ENCODE measurements around the gene ADIPOR2.

ADIPOR2 gene

DNA sequence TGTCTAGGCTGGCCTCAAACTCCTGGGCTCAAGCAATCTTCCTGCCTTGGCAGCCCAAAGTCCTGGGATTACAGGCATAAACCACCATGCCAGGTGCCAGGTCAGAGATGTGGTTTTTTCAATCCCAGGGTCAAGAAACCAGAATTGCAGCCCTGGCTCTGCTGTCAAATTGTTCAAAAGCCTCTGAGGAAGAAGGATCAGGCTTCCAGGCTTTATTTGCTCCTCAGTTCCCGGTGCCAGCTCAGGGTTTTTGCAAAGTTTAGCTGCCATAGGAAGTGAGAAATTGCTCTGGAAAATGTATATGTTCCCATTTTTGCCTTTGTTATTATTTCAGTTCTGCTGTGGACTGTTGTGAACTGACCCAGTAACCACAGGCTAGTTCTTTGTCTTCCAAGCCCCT lies 33.2 kb upstream of the ADIPOR2 start:
- Mint-ChIP-seq H3K4me1 (peaks cover 1% of the 10 kb centered on the region), H3K9me3 (no peaks in the 10 kb centered on the region), H3K4me3 (no peak overlapping the region), H3K27ac (no peak overlapping the region), H3K27me3 (no peaks in the 10 kb centered on the region), H3K36me3 (no peaks in the 10 kb centered on the region)
- ATAC-seq (ENCODE audit: low read depth) (no peak), DNase-seq (ENCODE audit: low spot score in 2 of 2) (no peak)

DNA sequence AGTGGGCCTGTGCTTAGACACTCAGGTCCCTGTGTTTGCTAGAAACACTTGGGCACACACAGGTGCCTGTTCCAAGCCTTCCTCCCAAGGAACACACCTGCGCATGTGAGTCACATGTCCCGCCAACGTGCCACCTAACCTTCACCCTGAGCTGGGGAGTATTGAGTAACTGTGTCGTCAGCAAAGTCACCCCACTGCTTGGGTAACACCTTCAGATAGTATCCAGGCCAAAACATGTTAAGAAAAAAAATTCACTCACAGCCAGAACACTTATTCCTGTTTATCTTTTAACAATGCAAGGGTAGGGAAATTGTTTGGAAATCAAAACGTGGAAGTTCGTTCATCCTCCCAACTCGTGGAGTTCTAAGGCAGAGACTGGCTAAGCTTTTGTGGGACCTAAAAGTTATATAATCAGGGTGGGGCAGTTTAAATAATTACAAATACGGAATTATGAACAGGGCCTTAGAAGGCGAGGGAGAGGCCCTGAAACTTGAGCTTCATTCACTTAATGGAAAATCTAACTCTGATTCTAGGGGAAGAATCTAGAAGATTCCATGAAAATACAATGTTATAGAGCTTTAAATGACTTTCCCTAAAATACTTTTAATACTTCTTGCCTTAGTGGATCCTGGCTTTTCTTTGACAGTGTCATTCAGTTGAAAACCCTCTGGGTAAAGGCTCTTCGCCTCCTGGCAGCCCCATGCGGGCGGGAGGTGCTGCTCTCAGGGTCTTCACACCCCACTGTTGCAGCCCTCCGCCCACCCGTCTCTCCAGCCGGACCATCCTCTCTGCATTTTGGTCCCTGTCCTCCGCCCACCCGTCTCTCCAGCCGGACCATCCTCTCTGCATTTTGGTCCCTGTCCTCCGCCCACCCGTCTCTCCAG lies 30.3 kb upstream of the ADIPOR2 start:
- Mint-ChIP-seq H3K36me3 (no peaks in the 10 kb centered on the region), H3K4me1 (peaks cover 5% of the 10 kb centered on the region), H3K27ac (peak overlapping the region; percentile 73), H3K9me3 (peaks cover 3% of the 10 kb centered on the region), H3K4me3 (peak overlapping the region; percentile 15), H3K27me3 (no peaks in the 10 kb centered on the region)
- DNase-seq (ENCODE audit: low spot score in 2 of 2) = peak in 1 of 2 donors; percentile 24
- peak; percentile 41 for ATAC-seq (ENCODE audit: low read depth)

DNA sequence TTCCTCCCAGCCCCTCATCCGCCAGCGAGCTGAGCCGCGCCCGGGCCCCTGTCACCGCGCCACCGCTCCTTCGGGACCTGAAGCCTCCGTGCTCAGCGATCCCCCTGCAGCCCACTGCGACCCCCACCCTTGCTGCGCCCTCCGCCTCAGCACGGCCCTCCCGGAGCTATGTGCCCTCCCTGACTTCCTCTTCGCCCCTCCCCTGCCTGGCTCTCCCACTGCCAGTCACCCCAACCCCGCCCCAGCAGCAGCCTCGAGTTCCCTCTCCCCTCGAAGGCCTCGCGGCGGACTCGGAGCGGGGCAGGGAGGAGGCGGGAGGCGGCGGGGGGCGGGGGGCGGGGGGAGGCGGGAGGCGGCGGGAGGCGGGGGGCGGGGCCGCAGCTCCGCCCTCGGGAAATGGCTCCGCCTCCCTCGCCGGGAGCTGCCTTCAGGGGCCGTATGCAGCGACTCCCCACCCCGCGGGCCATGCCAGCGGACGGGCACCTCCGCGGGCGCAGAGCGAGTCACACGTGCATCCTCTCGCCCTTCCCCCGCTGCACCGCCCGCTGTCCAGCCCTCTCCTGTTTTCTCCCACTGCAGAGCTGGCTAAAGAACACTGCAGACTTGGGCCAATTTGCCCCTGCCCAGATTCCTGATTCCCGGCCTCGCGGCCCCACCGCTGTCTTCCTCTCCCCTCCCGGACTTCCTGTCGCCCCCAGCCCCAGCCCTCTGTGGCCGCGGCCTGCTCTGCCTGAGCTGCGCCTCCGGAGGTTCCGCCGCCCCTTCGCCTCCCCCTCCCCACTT lies 29.1 kb upstream of the ADIPOR2 start:
- Mint-ChIP-seq H3K36me3 (no peaks in the 10 kb centered on the region), H3K27ac (peak overlapping the region; percentile 38), H3K4me1 (peaks cover 5% of the 10 kb centered on the region), H3K4me3 (peak overlapping the region; percentile 85), H3K9me3 (peaks cover 3% of the 10 kb centered on the region), H3K27me3 (no peaks in the 10 kb centered on the region)
- peak; percentile 85 for ATAC-seq (ENCODE audit: low read depth)
- peak; percentile 73 to 78 for DNase-seq (ENCODE audit: low spot score in 2 of 2)

DNA sequence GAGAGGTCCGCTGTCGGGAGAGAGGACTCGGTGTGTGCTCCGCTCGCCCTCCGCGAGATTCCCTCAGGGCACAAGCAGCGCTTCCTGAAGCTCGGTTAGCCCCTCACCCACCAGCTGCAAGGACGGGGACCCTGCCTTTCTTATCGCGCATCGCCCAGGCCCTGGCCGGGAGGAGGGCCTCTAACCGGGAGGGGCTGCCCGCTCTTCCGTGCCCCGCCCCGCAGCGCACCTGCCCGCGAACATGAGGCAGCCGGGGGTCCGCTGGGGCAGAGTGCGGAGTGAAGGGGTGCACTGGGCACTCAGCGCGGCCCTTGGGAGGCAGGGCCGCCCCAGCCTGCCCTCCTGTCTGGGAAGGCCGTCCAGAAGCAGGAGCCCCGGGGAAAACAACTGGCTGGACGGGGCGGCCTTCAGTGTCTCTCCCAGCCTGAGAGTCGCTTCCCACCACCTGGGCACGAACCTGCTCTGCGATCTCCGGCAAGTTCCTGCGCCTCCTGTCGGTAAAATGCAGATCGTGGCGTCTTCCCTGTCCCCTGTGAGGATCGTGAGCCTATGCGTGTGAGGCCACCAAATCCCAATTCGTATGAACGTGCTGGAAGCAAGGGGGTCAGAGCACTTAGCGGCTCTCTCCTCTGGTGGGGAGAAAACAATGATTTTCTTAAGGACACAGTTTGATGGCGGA lies 28.0 kb upstream of the ADIPOR2 start:
- H3K27me3 Mint-ChIP-seq = peaks cover 3% of the 10 kb centered on the region

DNA sequence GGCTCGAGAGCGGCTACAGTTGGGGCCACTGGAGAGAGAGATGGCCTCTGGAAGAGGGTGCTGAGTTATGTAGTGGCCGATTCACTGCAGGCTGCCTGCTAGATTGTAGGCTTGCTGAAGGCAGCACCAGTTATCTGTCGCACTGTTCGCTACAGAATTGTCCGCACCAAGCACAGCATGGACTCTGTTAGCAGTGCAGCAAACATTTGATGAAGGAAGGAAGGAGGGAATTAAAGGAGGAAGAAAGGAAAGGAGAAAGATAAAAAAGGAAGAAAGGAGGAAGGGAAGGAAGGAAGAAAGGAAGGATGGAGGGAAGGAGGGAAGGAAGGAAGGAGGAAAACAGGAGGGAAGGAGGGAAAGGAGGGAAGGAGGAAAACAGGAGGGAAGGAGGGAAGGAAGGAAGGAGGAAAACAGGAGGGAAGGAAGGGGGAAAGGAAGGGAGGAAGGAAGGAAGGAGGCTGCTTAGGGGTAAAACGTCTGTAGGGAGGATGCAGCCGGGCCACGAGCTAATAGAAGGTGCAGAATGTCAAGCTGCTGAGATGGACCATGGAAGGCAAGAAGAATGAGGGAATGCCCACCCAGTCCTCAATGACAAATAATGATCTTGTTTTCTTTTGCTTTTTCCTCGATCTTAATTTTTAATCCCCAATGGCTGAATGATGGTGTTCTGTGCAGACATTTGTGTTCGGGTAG lies 27.3 kb upstream of the ADIPOR2 start:
- Mint-ChIP-seq H3K27me3 (peaks cover 3% of the 10 kb centered on the region), H3K36me3 (no peaks in the 10 kb centered on the region), H3K4me1 (peaks cover 10% of the 10 kb centered on the region), H3K27ac (no peak overlapping the region), H3K9me3 (peaks cover 3% of the 10 kb centered on the region), H3K4me3 (peak overlapping the region; percentile 84)
- no peak for DNase-seq (ENCODE audit: low spot score in 2 of 2)
- ATAC-seq (ENCODE audit: low read depth) = no peak

More for the DNA sequence above, 28.0 kb upstream of the ADIPOR2 start:
- ATAC-seq (ENCODE audit: low read depth) (no peak), DNase-seq (ENCODE audit: low spot score in 2 of 2) (peak in 1 of 2 donors; percentile 42)
- H3K27ac Mint-ChIP-seq = peak overlapping the region; percentile 19
- H3K9me3 Mint-ChIP-seq = peaks cover 3% of the 10 kb centered on the region
- peak overlapping the region; percentile 84 for H3K4me3 Mint-ChIP-seq
- H3K36me3 Mint-ChIP-seq = no peaks in the 10 kb centered on the region
- peaks cover 7% of the 10 kb centered on the region for H3K4me1 Mint-ChIP-seq

DNA sequence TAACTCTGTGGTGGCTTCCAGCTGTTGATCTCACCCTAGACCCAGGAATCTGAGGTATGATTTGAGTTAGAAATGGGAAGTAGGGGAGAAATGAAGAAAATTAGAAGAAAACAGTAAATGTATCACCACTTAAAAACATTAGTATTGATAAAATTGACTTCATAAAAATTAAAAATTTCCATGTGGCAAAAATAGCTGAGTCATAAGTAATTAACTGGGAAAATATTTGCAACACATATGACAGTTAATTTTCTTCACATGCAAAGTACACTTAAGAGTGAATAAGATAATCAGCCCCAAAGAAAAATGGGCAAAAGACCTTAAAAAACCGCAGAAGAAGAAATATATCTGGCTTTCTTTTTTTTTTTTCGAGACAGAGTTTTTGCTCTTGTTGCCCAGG lies 25.5 kb upstream of the ADIPOR2 start:
- DNase-seq (ENCODE audit: low spot score in 2 of 2) = no peak
- H3K4me3 Mint-ChIP-seq = no peak overlapping the region
- no peak for ATAC-seq (ENCODE audit: low read depth)
- peaks cover 3% of the 10 kb centered on the region for H3K27me3 Mint-ChIP-seq
- H3K36me3 Mint-ChIP-seq = no peaks in the 10 kb centered on the region
- H3K9me3 Mint-ChIP-seq = peaks cover 3% of the 10 kb centered on the region
- peaks cover 14% of the 10 kb centered on the region for H3K4me1 Mint-ChIP-seq
- no peak overlapping the region for H3K27ac Mint-ChIP-seq

DNA sequence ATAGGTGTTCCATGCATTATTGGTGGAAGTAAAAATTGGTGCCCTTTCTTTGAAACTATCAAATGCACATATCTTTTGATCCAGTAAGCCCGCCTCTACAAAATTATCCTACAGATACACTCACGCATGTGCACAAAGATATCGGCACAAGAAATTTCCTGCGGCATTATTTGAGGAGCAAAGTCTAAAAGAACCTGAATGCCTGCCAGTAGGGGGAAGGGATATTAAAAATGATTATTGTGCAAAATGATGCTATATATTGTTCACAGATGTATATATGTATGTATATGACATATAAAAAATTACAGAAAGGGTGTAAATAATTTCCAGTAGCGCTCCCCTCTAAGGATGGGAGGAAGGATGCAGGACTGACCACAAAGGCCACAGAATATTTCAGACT lies 24.7 kb upstream of the ADIPOR2 start:
- peaks cover 3% of the 10 kb centered on the region for H3K9me3 Mint-ChIP-seq
- H3K27ac Mint-ChIP-seq = no peak overlapping the region
- H3K27me3 Mint-ChIP-seq = peaks cover 3% of the 10 kb centered on the region
- H3K4me3 Mint-ChIP-seq = no peak overlapping the region
- H3K36me3 Mint-ChIP-seq = no peaks in the 10 kb centered on the region
- no peak for ATAC-seq (ENCODE audit: low read depth)
- peaks cover 14% of the 10 kb centered on the region for H3K4me1 Mint-ChIP-seq
- no peak for DNase-seq (ENCODE audit: low spot score in 2 of 2)

DNA sequence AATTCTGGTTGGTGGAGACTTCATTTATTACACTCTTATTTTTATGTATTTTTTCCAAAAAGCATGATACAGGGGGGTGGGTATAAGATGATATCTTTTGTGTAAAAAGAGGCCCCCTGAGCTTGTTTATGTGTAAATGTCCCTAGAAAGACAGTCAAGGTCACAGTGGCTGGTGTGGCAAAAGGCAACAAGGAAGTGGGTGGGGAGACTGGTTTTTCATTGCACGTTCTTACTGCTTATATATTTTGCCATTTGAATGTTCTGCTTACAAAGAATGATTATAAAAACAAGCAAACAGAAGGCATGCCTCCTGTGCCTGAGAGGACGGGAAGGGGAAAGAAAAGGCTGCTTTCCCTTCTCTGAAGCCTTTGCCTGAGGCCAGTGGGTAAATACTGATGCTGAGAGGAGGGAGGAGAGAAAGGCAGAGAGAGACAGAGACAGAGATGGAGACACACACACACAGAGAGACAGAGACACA lies 24.1 kb upstream of the ADIPOR2 start:
- H3K9me3 Mint-ChIP-seq = peaks cover 3% of the 10 kb centered on the region
- DNase-seq (ENCODE audit: low spot score in 2 of 2) = no peak
- H3K27me3 Mint-ChIP-seq = peaks cover 3% of the 10 kb centered on the region
- H3K27ac Mint-ChIP-seq = no peak overlapping the region
- H3K4me1 Mint-ChIP-seq = peaks cover 14% of the 10 kb centered on the region
- H3K36me3 Mint-ChIP-seq = no peaks in the 10 kb centered on the region
- H3K4me3 Mint-ChIP-seq = no peak overlapping the region
- no peak for ATAC-seq (ENCODE audit: low read depth)

DNA sequence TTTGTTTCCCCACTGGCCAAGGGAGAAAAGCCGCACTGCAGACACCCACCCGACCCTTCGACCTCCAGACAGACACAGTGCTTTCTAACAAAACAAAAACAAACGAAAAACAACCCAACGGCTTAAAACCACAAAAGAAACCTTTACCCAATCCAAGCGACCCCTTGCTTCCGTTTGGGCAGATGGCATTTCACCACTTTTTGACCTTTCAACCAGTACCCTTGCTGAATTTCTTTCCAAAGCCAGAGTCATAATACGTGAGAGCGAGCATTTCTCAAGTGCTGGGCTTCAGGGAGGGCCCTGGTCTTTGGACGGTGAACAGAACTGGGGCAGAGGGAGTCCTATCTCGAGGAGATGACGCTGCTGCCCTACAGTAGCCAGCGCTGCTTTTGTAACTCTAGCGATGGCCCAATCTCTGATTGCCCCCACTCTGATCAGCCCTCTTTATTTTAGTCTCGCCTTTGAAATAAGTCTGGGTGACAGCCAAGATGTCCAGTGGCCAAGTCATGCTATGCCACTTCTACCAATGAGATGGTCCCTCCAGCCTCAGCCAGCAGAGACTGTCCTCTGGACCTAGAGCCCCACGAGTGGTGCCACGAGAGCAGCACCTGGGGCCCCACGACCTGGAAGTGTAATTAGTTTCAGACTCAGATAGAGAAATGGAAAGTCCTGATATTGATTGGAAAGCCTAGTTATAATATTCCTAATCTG lies 21.9 kb upstream of the ADIPOR2 start:
- H3K4me3 Mint-ChIP-seq = no peak overlapping the region
- peaks cover 3% of the 10 kb centered on the region for H3K27me3 Mint-ChIP-seq
- DNase-seq (ENCODE audit: low spot score in 2 of 2) (no peak), ATAC-seq (ENCODE audit: low read depth) (no peak)
- no peaks in the 10 kb centered on the region for H3K36me3 Mint-ChIP-seq
- no peaks in the 10 kb centered on the region for H3K9me3 Mint-ChIP-seq
- peaks cover 14% of the 10 kb centered on the region for H3K4me1 Mint-ChIP-seq
- H3K27ac Mint-ChIP-seq = no peak overlapping the region

DNA sequence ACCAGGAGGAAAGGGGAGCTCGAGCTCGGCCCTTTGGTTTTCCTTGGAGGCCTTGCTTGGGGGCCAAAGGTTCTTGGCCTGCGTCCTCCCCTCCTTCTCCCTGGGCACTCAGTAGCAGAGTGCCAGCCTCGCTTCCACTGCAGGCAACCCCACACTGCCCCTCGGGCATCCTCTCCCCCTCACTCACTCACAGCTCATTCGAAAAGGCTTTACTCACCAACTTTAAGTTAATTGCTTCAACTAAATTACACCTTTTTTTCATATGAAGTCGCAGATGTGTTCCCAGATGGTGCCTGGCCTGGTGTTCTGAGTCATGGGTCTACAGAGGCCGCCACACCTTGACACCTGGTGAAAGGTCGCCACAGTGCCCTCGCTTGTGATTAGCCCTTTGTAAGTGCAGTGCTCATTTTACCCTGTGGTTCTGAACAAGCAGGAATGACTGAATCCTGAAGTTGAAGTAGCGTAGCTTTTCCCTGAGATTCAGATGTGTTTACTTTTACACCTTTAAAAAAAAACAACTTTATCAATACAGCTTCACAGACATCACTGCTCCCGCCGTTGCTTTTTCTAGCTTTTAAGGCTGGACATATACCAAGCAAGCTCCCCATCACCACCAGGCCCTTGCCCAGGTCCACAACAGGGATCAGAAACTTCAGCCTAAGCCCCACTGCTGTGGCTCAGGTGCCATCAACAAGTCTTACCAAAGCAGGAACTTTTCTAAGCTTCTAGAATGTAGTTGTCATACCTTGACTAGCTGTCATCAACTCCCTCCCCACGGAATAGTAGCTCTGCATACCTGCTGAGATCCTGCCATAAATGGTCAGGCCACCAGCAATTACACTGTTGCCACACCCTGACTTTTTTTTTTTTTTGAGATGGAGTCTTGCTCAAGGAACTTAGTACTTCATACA lies 20.3 kb upstream of the ADIPOR2 start:
- Mint-ChIP-seq H3K27ac (no peak overlapping the region), H3K27me3 (peaks cover 3% of the 10 kb centered on the region), H3K4me3 (no peak overlapping the region), H3K4me1 (peaks cover 12% of the 10 kb centered on the region), H3K9me3 (no peaks in the 10 kb centered on the region), H3K36me3 (no peaks in the 10 kb centered on the region)
- ATAC-seq (ENCODE audit: low read depth) = no peak
- DNase-seq (ENCODE audit: low spot score in 2 of 2) = no peak

DNA sequence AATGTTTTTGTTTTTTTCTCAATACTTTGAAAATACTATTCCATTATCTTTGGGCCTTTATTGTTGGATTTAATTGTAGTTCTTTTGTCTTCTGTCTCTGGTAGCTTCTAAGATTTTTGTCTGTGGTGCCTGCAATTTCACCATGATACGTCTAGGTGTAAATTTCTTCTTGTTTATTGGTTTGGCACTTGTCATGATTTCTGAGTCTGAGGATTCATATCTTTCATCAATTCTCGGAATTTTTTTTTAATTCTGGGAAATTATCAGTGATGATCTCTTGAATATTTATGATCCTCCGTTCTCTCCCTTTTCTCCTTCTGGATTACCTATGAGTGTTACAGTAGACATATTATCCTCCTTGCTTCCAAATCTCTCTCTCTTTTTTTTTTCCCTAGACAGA lies 14.8 kb upstream of the ADIPOR2 start:
- Mint-ChIP-seq H3K27ac (no peak overlapping the region), H3K4me3 (no peak overlapping the region)

DNA sequence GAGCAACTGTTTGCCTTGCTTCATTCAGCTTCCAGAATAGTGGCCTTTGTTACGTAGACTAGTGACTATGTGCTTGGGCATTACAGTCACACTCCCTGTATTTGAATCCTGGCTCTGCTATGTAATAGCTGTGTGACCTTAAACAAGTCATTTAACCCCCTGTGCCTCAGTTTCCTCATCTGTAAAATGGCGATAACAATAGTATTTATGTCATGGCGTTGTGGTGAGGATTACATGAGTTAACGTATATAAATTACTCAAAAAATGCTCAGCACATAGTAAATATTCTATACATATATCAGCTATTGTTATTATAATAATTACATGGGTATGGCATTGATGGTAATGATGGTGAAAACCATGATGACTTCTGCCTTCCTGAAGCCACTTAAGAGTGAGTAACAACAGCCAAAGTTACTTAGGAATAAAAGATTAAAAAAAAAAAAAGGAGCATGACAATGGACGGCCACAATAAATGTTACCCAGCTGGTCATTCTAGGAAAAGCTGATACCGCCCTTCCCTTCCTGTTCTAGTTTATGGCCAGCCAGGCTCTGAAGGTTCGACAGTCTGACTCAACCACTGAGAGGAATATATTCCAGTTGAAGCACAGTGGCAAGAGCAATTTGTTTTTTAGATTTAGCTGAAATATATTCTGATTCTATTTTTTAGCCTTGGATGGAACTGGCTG lies 9.9 kb upstream of the ADIPOR2 start:
- Mint-ChIP-seq H3K27ac (no peak overlapping the region), H3K4me3 (no peak overlapping the region), H3K36me3 (no peaks in the 10 kb centered on the region), H3K9me3 (no peaks in the 10 kb centered on the region), H3K4me1 (no peaks in the 10 kb centered on the region), H3K27me3 (peaks cover under 1% of the 10 kb centered on the region)
- no peak for ATAC-seq (ENCODE audit: low read depth)
- DNase-seq (ENCODE audit: low spot score in 2 of 2) = no peak

More for the DNA sequence above, 14.8 kb upstream of the ADIPOR2 start:
- DNase-seq (ENCODE audit: low spot score in 2 of 2) (no peak), ATAC-seq (ENCODE audit: low read depth) (no peak)
- no peaks in the 10 kb centered on the region for H3K27me3 Mint-ChIP-seq
- no peaks in the 10 kb centered on the region for H3K9me3 Mint-ChIP-seq
- H3K36me3 Mint-ChIP-seq = no peaks in the 10 kb centered on the region
- H3K4me1 Mint-ChIP-seq = peaks cover 2% of the 10 kb centered on the region

All from memory B cell (primary cell).